Activated CD8-positive, alpha-beta memory T cell treated with anti-CD3 and anti-CD28 coated beads, Interleukin-2, amount 50 U/mL, for 4 hours (primary cell): Measurements from ENCODE around the gene MAGEB6B.
"Not testable (repeated sequence)": the region's sequence is repeated elsewhere in the genome, so short reads cannot be mapped to it uniquely, and the experiment has no call there.

ENCODE experiments used
- DNase-seq: peaks from one replicate; pipeline ENCODE4 v3.0.0-alpha.2; 2020

Gene MAGEB6B, protein sequence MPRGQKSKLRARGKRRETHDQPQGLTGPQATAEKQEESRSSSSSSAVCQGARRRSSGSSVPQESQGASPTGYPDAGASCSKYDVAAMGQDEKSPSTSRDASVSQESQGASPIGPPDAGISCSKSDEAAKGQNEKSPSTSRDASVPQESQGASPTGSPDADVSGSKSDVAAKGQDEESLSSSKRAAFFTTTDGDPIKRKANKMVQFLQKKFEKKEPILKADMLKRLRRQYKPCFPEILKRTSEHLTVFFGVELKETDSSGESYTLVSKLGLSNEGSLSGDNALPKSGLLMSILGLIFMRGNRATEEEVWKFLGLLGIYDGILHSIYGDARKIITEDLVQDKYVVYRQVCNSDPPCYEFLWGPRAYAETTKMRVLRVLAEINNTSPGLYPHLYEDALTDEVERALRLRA

DNA sequence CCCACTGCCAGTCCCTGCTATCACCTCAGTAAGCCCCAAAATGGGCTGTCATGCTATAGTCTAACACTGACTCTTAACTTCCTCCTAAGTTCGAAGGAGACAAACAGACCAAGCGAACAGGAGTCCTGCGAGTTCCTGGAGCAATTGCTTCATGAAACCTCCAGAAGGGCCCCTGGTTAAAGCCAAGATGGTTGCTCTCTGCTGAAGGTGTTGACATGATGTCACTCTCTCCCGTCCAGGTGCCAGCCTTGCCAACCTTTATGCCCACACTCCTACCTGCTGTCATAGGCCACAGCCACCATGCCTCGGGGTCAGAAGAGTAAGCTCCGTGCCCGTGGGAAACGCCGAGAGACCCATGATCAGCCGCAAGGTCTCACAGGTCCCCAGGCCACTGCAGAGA, at the start of gene MAGEB6B:
Gene MAGEB6B (plus strand): TSS at position 301 of the 400 bp plus-strand sequence. CDS start 0 bp downstream, at position 301.
- no peak for DNase-seq

DNA sequence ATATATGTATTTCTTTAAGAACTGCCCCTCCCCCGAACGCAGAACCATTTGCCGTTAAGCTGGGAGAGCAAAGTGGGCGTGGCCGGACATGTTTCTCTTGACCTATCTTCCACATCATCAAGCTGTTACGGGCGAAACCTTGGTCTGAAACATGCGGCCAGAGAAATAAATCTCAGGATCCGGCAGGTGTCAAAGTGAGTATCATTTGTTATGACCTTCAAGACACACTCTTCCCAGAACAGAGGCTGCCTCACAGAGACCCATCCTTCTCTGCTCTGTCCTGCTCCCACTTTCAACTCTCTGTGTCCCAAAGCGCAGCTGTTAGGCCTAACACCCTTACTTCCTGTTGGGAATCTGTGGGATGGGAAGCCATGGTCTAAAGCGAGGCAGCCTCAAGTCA, 22.1 kb upstream of the MAGEB6B start, which contains the start of gene MAGEB18:
Gene MAGEB18 (plus strand): TSS at position 70 of the 400 bp plus-strand sequence. CDS start 643 bp downstream, outside the sequence.
- DNase-seq = no peak

DNA sequence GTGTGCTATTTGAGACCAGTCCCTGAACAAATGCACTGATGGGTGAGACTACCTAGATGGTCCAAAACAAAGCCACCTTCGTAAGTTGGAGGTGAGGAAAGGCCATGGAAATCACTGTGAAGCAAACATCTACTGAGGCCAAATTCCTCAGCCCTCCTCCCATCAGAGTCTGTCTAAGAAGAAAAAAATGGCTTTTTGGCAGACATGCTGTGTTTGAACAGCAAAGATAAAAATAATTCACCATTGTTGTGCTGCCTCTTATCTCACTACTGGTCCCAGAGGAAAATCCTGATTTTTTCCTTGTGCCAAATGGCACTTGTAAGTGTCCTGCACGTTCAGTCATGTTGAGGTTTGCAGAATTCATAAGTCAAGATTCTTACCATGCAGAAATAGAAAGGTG, 14.4 kb upstream of the MAGEB6B start:
- no peak for DNase-seq

DNA sequence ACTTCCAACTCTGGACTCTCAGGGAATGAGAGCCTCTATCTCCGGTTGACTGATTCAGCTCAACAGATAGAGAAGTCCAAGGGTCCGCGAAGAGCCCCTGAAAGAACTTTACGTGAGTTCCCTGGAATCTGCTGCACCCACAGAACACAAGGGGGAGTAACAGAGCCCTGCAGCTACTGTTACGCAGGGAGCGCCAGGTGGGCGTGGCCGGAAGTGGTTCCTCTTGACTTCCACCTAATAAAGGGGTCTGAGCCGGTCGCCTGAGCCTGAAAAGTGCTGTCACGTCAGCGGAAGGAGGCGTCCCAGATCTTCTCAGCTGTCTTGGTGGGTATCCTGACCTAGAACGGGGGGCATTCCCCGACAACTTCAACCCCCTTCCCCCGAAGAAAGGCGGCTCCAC, 31.8 kb downstream of the MAGEB6B start, which contains the start of gene MAGEB6:
Gene MAGEB6 (plus strand): TSS at position 237 of the 400 bp plus-strand sequence. CDS start 1,407 bp downstream, outside the sequence.
- no peak for DNase-seq

DNA sequence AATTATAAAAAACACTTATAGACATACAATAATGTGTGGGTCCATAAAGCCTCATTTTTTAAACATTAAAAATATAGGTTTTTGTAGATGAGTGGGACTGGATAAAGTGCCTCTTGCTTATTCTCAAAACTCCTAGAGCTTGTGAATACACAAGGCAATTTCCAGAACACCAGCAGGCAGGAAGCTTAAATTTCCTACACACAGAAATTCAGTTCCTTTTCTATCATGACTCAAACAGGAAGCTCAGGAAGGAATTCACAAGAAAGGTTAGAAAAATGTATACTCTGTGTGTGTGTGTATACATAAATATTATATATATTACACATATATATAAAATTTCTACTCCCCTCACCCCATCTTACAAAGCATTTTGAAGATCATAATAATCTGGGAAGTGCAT, 43.2 kb downstream of the MAGEB6B start:
- DNase-seq = no peak

DNA sequence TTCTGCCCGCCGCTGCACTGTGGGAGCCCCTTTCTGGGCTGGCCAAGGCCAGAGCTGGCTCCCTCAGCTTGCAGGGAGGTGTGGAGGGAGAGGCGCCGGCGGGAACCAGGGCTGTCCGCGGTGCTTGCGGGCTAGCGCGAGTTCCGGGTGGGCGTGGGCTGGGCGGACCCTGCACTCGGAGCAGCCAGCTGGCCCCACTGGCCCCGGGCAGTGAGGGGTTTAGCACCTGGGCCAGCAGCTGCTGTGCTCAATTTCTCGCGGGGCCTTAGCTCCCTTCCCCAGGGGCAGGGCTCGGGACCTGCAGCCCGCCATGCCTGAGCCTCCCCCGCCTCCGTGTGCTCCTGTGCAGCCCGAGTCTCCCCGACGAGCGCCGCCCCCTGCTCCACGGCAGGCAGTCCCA, 44.3 kb downstream of the MAGEB6B start:
- DNase-seq = not testable (repeated sequence)

DNA sequence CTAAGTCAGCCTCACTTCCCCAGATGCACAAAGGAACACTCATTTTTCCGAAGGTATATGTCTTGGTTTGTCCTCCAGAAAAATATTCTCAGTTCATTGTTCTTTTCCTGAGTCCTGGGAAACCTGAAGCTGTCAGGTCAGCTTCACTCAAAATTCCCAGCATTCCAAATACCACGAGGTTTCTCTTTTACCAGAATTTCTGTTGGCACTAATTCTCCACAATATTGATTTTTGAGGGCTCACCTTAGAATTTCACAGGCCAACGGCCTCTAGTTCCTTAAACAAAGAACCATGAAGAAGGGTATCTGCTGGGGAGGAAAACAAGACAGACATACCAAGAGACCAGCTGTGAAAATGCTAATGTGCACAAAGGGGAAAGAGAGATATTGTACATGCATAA, 47.6 kb downstream of the MAGEB6B start:
- DNase-seq = no peak
